ENCODE results near the gene PPP1R9A. TPM values are rescaled to one million over a fixed set of nuclear protein-coding genes. Genes with fewer than 3 reads are reported as not detected.

PPP1R9A gene
- total RNA-seq, 4 donors from 2014 or later = 8.2 to 18.1 (median 10.0) TPM

GRCh38 chr7:95317546-95317945 lies 410.2 kb downstream of the PPP1R9A start:
- TF ChIP-seq, protein P1, sequence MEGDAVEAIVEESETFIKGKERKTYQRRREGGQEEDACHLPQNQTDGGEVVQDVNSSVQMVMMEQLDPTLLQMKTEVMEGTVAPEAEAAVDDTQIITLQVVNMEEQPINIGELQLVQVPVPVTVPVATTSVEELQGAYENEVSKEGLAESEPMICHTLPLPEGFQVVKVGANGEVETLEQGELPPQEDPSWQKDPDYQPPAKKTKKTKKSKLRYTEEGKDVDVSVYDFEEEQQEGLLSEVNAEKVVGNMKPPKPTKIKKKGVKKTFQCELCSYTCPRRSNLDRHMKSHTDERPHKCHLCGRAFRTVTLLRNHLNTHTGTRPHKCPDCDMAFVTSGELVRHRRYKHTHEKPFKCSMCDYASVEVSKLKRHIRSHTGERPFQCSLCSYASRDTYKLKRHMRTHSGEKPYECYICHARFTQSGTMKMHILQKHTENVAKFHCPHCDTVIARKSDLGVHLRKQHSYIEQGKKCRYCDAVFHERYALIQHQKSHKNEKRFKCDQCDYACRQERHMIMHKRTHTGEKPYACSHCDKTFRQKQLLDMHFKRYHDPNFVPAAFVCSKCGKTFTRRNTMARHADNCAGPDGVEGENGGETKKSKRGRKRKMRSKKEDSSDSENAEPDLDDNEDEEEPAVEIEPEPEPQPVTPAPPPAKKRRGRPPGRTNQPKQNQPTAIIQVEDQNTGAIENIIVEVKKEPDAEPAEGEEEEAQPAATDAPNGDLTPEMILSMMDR (IDR thresholded peaks at IDR 0.05; ENCODE audit: low read depth) = no peak

DNA sequence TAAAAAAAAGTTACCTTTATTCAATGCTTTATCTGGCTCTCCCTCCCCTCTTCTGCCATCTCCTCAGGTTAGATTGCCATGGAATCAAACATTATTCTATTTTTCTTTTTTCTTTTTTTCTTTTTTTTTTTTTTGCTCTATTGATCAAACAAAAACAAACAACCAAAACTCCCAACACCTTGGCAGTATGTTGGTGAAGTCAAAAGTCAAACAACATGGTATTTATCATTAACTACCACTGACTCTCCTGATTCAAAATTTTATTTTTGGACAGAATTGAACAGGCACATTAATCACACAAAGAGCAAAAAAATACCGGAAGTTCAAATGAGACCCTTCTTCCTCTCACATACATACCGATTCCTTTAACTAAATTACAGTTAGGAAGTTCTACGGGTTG lies 410.6 kb downstream of the PPP1R9A start:
- TF ChIP-seq, protein P1 (IDR thresholded peaks at IDR 0.05; ENCODE audit: low read depth) = no peak

- TF ChIP-seq, protein P1 (IDR thresholded peaks at IDR 0.05; ENCODE audit: low read depth) = no peak
Observed at GRCh38 chr7:95318501-95319100, 411.2 kb downstream of the PPP1R9A start.

GRCh38 chr7:95319570-95319969 lies 412.2 kb downstream of the PPP1R9A start:
- TF ChIP-seq, protein P1 (IDR thresholded peaks at IDR 0.05; ENCODE audit: low read depth) = no peak

- TF ChIP-seq, protein P1 (IDR thresholded peaks at IDR 0.05; ENCODE audit: low read depth) = no peak
Observed at GRCh38 chr7:95320651-95321050, 413.3 kb downstream of the PPP1R9A start.

DNA sequence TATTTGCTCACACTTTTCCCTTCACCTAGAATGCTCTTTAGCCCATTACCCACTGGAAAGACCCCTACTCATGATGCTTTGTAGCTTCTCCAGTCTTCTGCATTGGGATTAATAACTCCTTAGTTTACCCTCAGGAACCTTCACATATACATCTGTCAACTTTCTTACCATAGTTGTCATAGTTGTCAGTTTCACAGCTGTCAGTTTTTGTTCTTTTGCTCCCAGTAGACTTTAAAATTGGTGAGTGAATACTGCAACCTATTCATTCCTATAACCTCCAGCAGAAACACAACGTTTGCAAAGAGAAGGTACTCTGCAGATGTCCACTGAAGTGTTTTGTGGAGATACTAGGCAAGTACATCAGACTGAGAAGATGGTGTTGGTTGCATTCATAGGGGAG lies 414.3 kb downstream of the PPP1R9A start:
- TF ChIP-seq, protein P1 (IDR thresholded peaks at IDR 0.05; ENCODE audit: low read depth) = no peak

DNA sequence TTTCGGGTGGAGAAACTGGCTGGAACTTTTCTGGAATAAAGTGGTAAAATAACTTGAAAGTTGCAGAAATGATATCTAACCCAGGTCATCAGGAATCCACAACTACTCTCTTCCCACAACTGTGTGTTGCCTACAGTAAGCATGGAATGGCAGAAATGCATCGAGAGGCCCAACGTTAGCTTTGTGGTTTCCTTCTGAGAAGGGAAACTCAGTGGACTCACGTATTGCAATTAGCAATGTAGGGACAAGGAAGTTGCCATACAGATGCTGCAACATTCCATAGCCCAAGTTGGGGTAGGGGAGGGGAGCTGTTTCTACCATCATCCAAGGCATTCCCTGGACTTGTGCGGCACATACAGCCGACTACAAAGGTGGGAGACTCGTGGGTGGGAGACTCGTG lies 415.0 kb downstream of the PPP1R9A start:
- TF ChIP-seq, protein P1 (IDR thresholded peaks at IDR 0.05; ENCODE audit: low read depth) = no peak
